ENCODE data around the gene PITPNC1.

DNA sequence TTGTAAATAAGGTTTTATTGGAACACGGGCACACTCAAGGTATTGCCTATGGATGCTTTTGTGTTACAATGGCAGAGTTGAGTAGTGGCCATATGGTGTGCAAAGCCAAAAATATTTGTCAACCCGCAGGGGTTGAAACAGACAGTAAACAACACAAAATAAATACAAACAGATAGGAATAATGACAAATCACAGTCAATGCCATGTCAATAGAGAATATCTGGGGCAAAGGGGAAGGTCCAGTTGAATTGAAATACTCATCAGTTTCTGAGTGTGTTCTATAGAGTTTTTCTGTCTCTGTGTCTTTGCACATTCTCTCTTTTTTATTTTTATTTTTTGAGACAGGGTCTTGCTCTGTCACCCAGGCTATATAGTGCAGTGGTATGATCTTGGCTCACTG is 37.5 kb downstream of the PITPNC1 start:
- TF ChIP-seq, protein P1, sequence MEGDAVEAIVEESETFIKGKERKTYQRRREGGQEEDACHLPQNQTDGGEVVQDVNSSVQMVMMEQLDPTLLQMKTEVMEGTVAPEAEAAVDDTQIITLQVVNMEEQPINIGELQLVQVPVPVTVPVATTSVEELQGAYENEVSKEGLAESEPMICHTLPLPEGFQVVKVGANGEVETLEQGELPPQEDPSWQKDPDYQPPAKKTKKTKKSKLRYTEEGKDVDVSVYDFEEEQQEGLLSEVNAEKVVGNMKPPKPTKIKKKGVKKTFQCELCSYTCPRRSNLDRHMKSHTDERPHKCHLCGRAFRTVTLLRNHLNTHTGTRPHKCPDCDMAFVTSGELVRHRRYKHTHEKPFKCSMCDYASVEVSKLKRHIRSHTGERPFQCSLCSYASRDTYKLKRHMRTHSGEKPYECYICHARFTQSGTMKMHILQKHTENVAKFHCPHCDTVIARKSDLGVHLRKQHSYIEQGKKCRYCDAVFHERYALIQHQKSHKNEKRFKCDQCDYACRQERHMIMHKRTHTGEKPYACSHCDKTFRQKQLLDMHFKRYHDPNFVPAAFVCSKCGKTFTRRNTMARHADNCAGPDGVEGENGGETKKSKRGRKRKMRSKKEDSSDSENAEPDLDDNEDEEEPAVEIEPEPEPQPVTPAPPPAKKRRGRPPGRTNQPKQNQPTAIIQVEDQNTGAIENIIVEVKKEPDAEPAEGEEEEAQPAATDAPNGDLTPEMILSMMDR (conservative IDR thresholded peaks at IDR 0.05; ENCODE audit: low read depth, low read length), result no peak
- no peak for TF ChIP-seq EZH2 (IDR thresholded peaks at IDR 0.05; ENCODE audit: low read length, unreplicated experiment)

Measured in PC-3 (cell line).